Neural progenitor cell (in vitro differentiated cells): Measurements from ENCODE around the gene PROX2. TPM values are rescaled to one million over a fixed set of nuclear protein-coding genes. Genes with fewer than 3 reads are reported as not detected.

Experiments used
- DNase-seq: peaks from one replicate; pipeline ENCODE4 v3.0.0-alpha.2; 2016; ENCODE audit warnings: low spot score
- H2AFZ ChIP-seq: fragments of 200-600 bp; sonication (generic); replicated peaks from 2 replicates; pipeline ENCODE4 v1.6.1; 2016; ENCODE audit warnings: antibody characterized with exemption
- H3F3A ChIP-seq: fragments of 200-600 bp; sonication (generic); 2 replicates; pipeline ENCODE4 v1.6.1; 2016; ENCODE audit warnings: antibody characterized with exemption, low read depth
- H3K27ac ChIP-seq: fragments of 200-600 bp; sonication (generic); 2 replicates; pipeline ENCODE4 v1.5.1; 2016; ENCODE audit warnings: mild to moderate bottlenecking
- H3K27me3 ChIP-seq: fragments of 200-600 bp; sonication (generic); 2 replicates; pipeline ENCODE4 v1.6.1; 2016; ENCODE audit warnings: mild to moderate bottlenecking, moderate library complexity
- H3K36me3 ChIP-seq: fragments of 200-600 bp; sonication (generic); 2 replicates; pipeline ENCODE4 v1.5.1; 2016
- H3K4me1 ChIP-seq: fragments of 200-600 bp; sonication (generic); 2 replicates; pipeline ENCODE4 v1.6.1; 2016; ENCODE audit warnings: mixed run types
- H3K4me2 ChIP-seq: fragments of 200-600 bp; sonication (generic); 2 replicates; pipeline ENCODE4 v1.6.1; 2016
- H3K4me3 ChIP-seq: fragments of 200-600 bp; sonication (generic); 2 replicates; pipeline ENCODE4 v1.5.1; 2016
- H3K79me2 ChIP-seq: fragments of 200-600 bp; sonication (generic); 2 replicates; pipeline ENCODE4 v1.6.1; 2016; ENCODE audit warnings: low read depth
- H3K9ac ChIP-seq: fragments of 200-600 bp; sonication (generic); 2 replicates; pipeline ENCODE4 v1.6.1; 2016
- H3K9me3 ChIP-seq: fragments of 200-600 bp; sonication (generic); 2 replicates; pipeline ENCODE4 v1.5.1; 2016; ENCODE audit warnings: low read depth
- H4K20me1 ChIP-seq: fragments of 200-600 bp; sonication (generic); 2 replicates; pipeline ENCODE4 v1.6.1; 2016; ENCODE audit warnings: low read depth
- H3K27ac Mint-ChIP-seq: 3 replicates; pipeline ENCODE4 v1.8.0; 2021; ENCODE audit warnings: mixed read lengths
- H3K27me3 Mint-ChIP-seq: 2 replicates; pipeline ENCODE4 v1.8.0; 2022; ENCODE audit warnings: low read depth, mild to moderate bottlenecking, inconsistent platforms, moderate library complexity, mixed read lengths; ENCODE audit not compliant: insufficient read depth
- H3K36me3 Mint-ChIP-seq: 3 replicates; pipeline ENCODE4 v1.8.0; 2021; ENCODE audit warnings: mixed read lengths
- H3K4me1 Mint-ChIP-seq: 3 replicates; pipeline ENCODE4 v1.8.0; 2021; ENCODE audit warnings: mixed read lengths
- H3K4me3 Mint-ChIP-seq: 3 replicates; pipeline ENCODE4 v1.8.0; 2021; ENCODE audit warnings: mild to moderate bottlenecking, moderate library complexity, mixed read lengths
- H3K9me3 Mint-ChIP-seq: 3 replicates; pipeline ENCODE4 v1.8.0; 2020; ENCODE audit warnings: mixed read lengths
- CTCF ChIP-seq: fragments of 200-600 bp; sonication (generic); IDR thresholded peaks from 2 replicates; pipeline ENCODE4 v1.5.1; 2017; ENCODE audit warnings: antibody characterized with exemption, mild to moderate bottlenecking
- EZH2 ChIP-seq: fragments of 200-600 bp; sonication (generic); IDR thresholded peaks from 2 replicates; pipeline ENCODE4 v1.6.1; 2017; ENCODE audit warnings: antibody characterized with exemption, mild to moderate bottlenecking, moderate library complexity
- EZH2phosphoT487 ChIP-seq: fragments of 200-600 bp; sonication (generic); IDR thresholded peaks from 2 replicates; pipeline ENCODE4 v1.6.1; 2017; ENCODE audit warnings: antibody characterized with exemption
- total RNA-seq: library from RNA; depleted of rRNA; stranded (reverse); fragments of >200 nt; gene quantifications from 2 replicates; pipeline ENCODE4 v1.2.3, GENCODE V29; 2015; ENCODE audit warnings: low replicate concordance

Gene PROX2
- total RNA-seq, 1 donor from 2014 or later, result not detected

- peak; percentile 73 for DNase-seq
- no peak overlapping the region for H3K9ac ChIP-seq
- H2AFZ ChIP-seq, result no peak overlapping the region
- H3K4me2 ChIP-seq, result no peak overlapping the region
- H3K4me3 ChIP-seq, result no peak overlapping the region
- H3K27ac ChIP-seq, result no peak overlapping the region
- H4K20me1 ChIP-seq, result no peaks in the 10 kb centered on the region
- H3K9me3 ChIP-seq, result no peaks in the 10 kb centered on the region
- peaks cover 9% of the 10 kb centered on the region for H3K27me3 Mint-ChIP-seq
- H3K4me3 Mint-ChIP-seq, result no peak overlapping the region
- H3F3A ChIP-seq, result no peaks in the 10 kb centered on the region
- H3K79me2 ChIP-seq, result no peaks in the 10 kb centered on the region
- no peaks in the 10 kb centered on the region for H3K27me3 ChIP-seq
- H3K4me1 Mint-ChIP-seq, result peaks cover 13% of the 10 kb centered on the region
- H3K9me3 Mint-ChIP-seq, result no peaks in the 10 kb centered on the region
- TF ChIP-seq CTCF (peak; percentile 68), EZH2 (no peak)
- no peaks in the 10 kb centered on the region for H3K36me3 ChIP-seq
- H3K27ac Mint-ChIP-seq, result no peak overlapping the region
- no peaks in the 10 kb centered on the region for H3K4me1 ChIP-seq
- H3K36me3 Mint-ChIP-seq, result no peaks in the 10 kb centered on the region
Observed at GRCh38 chr14:74913986-74914573, 38.1 kb upstream of the PROX2 start.

- Mint-ChIP-seq H3K4me1 (peaks cover 13% of the 10 kb centered on the region), H3K4me3 (no peak overlapping the region), H3K27me3 (peaks cover 9% of the 10 kb centered on the region), H3K27ac (no peak overlapping the region), H3K9me3 (no peaks in the 10 kb centered on the region), H3K36me3 (no peaks in the 10 kb centered on the region)
- H3K27me3 ChIP-seq, result no peaks in the 10 kb centered on the region
- H3K4me1 ChIP-seq, result no peaks in the 10 kb centered on the region
- H3K4me2 ChIP-seq, result no peak overlapping the region
- no peaks in the 10 kb centered on the region for H4K20me1 ChIP-seq
- no peak overlapping the region for H3K27ac ChIP-seq
- H3K36me3 ChIP-seq, result no peaks in the 10 kb centered on the region
- H2AFZ ChIP-seq, result no peak overlapping the region
- no peaks in the 10 kb centered on the region for H3K9me3 ChIP-seq
- no peak overlapping the region for H3K4me3 ChIP-seq
- H3K79me2 ChIP-seq, result no peaks in the 10 kb centered on the region
- H3F3A ChIP-seq, result no peaks in the 10 kb centered on the region
- TF ChIP-seq EZH2phosphoT487 (no peak), CTCF (no peak), EZH2 (no peak)
- no peak overlapping the region for H3K9ac ChIP-seq
- DNase-seq, result no peak
Observed at GRCh38 chr14:74913393-74913910, 37.5 kb upstream of the PROX2 start.

- H3F3A ChIP-seq, result no peaks in the 10 kb centered on the region
- no peak overlapping the region for H3K27ac ChIP-seq
- H4K20me1 ChIP-seq, result no peaks in the 10 kb centered on the region
- no peak for TF ChIP-seq EZH2phosphoT487
- no peak for TF ChIP-seq CTCF
- no peak for TF ChIP-seq EZH2
- Mint-ChIP-seq H3K9me3 (no peaks in the 10 kb centered on the region), H3K4me1 (peaks cover 13% of the 10 kb centered on the region), H3K4me3 (no peak overlapping the region), H3K27me3 (peaks cover 9% of the 10 kb centered on the region), H3K27ac (peak overlapping the region; percentile 50), H3K36me3 (no peaks in the 10 kb centered on the region)
- H3K36me3 ChIP-seq, result no peaks in the 10 kb centered on the region
- H3K27me3 ChIP-seq, result no peaks in the 10 kb centered on the region
- no peak overlapping the region for H3K4me2 ChIP-seq
- H3K9ac ChIP-seq, result no peak overlapping the region
- no peak overlapping the region for H2AFZ ChIP-seq
- H3K9me3 ChIP-seq, result no peaks in the 10 kb centered on the region
- H3K4me3 ChIP-seq, result no peak overlapping the region
- H3K79me2 ChIP-seq, result no peaks in the 10 kb centered on the region
- no peak for DNase-seq
- no peaks in the 10 kb centered on the region for H3K4me1 ChIP-seq
Observed at GRCh38 chr14:74912801-74913200, 36.9 kb upstream of the PROX2 start.
